ENCODE data around the gene TNK2. TPM values are rescaled to one million over a fixed set of nuclear protein-coding genes. Genes with fewer than 3 reads are reported as not detected.

Gene TNK2
- total and polyA plus RNA-seq, 2 of the 13 experiments (the other 11 are each of a cell fraction or from before 2014, with no cell fraction given): 4.6 to 5.8 TPM

GRCh38 chr3:195887670-195888069, 20.7 kb downstream of the TNK2 start:
- H3K9ac ChIP-seq (ENCODE audit: insufficient read depth, low read depth, low read length): no peak overlapping the region
- in situ Hi-C loops (cut with HindIII; ENCODE audit: extremely low pct_ligation_motif_present, low pct_unique_long_range_greater_than_20kb) (no loop called here), intact Hi-C loops (cut with micrococcal nuclease; ENCODE audit: unreplicated experiment) (no loop called here)
- CTCF ChIA-PET (ENCODE audit: low intra/inter-chr PET ratio, low total read pairs): no interaction called here
- H3K36me3 ChIP-seq (replicated peaks in 1 of 2; ENCODE audit: control insufficient read depth in 1 of 2, insufficient read depth in 2 of 2, low read length in 2 of 2): no peaks in the 10 kb centered on the region
- 95% methylated on average over 36 of the region's 36 CpGs for WGBS (ENCODE audit: low lambda C conversion rate)
- no peak overlapping the region for H3K27ac ChIP-seq (ENCODE audit: extremely low read length, insufficient read depth, low read length)
- no peak for DNase-seq (ENCODE audit: low spot score)
- ATAC-seq: no peak
- no peaks in the 10 kb centered on the region for H3K27me3 ChIP-seq (ENCODE audit: control insufficient read depth in 1 of 2, insufficient read depth in 2 of 2, low read length in 2 of 2)
- no peak overlapping the region for H3K4me2 ChIP-seq (ENCODE audit: low read depth, low read length)
- H3K4me1 ChIP-seq (ENCODE audit: insufficient read depth, low read length): peaks cover 40% of the 10 kb centered on the region
- no peak overlapping the region for H3K4me3 ChIP-seq (replicated peaks in 1 of 3; ENCODE audit: insufficient read depth in 1 of 3, low read depth in 2 of 3, low read length in 3 of 3)
- no peaks in the 10 kb centered on the region for H3K79me2 ChIP-seq (ENCODE audit: insufficient read depth, low read length)
- no TSS peak for BruUV-seq (replicated peaks)
- TF ChIP-seq HNRNPLL (IDR thresholded peaks at IDR 0.05; ENCODE audit: low read depth, low read length, poor library complexity, severe bottlenecking): peak; percentile 92
- TF ChIP-seq HNRNPL (IDR thresholded peaks at IDR 0.05; ENCODE audit: low read depth, low read length): no peak
- TF ChIP-seq MNT (IDR thresholded peaks at IDR 0.05): peak; percentile 12; the same call in 1 of the 2 replicates
- TF ChIP-seq ZNF317 (CRISPR knock-in tag; IDR thresholded peaks at IDR 0.05): no peak
- TF ChIP-seq ZNF354B (CRISPR knock-in tag; IDR thresholded peaks at IDR 0.05): no peak
- H2AFZ ChIP-seq (ENCODE audit: low read length): no peak overlapping the region
- no peaks in the 10 kb centered on the region for H4K20me1 ChIP-seq (ENCODE audit: insufficient read depth, low read length)
- FAIRE-seq: no peak
- no peaks in the 10 kb centered on the region for H3K9me3 ChIP-seq (ENCODE audit: low read length)
- POLR2A ChIA-PET: no interaction called here

GRCh38 chr3:195886181-195887141, 21.9 kb downstream of the TNK2 start:
- POLR2A ChIA-PET: interaction anchor here (1.2 kb wide), 1 partner anchor 16 kb away, joined by 3 read pairs; no protein-coding TSS in a partner anchor
- in situ Hi-C loops (cut with HindIII; ENCODE audit: extremely low pct_ligation_motif_present, low pct_unique_long_range_greater_than_20kb): no loop called here
- no peaks in the 10 kb centered on the region for H4K20me1 ChIP-seq (ENCODE audit: insufficient read depth, low read length)

More at GRCh38 chr3:195886181-195887141, 21.9 kb downstream of the TNK2 start:
- Histone ChIP-seq H3K4me2 (ENCODE audit: low read depth, low read length) (no peak overlapping the region), H3K4me1 (ENCODE audit: insufficient read depth, low read length) (peaks cover 31% of the 10 kb centered on the region), H3K9me3 (ENCODE audit: low read length) (no peaks in the 10 kb centered on the region), H3K9ac (ENCODE audit: insufficient read depth, low read depth, low read length) (no peak overlapping the region), H3K4me3 (replicated peaks in 1 of 3; ENCODE audit: insufficient read depth in 1 of 3, low read depth in 2 of 3, low read length in 3 of 3) (no peak overlapping the region), H3K27ac (ENCODE audit: extremely low read length, insufficient read depth, low read length) (no peak overlapping the region), H2AFZ (ENCODE audit: low read length) (no peak overlapping the region), H3K79me2 (ENCODE audit: insufficient read depth, low read length) (no peaks in the 10 kb centered on the region), H3K27me3 (ENCODE audit: control insufficient read depth in 1 of 2, insufficient read depth in 2 of 2, low read length in 2 of 2) (no peaks in the 10 kb centered on the region), H3K36me3 (replicated peaks in 1 of 2; ENCODE audit: control insufficient read depth in 1 of 2, insufficient read depth in 2 of 2, low read length in 2 of 2) (no peaks in the 10 kb centered on the region)
- TF ChIP-seq ZNF749 (CRISPR knock-in tag; IDR thresholded peaks at IDR 0.05; ENCODE audit: borderline replicate concordance) (no peak), ARNT2 (CRISPR knock-in tag; IDR thresholded peaks at IDR 0.05; ENCODE audit: low read depth) (no peak), RBM39 (IDR thresholded peaks at IDR 0.05; ENCODE audit: low read depth, low read length, poor library complexity, severe bottlenecking) (no peak), HNRNPLL (IDR thresholded peaks at IDR 0.05; ENCODE audit: low read depth, low read length, poor library complexity, severe bottlenecking) (peak; percentile 39), THAP11 (CRISPR knock-in tag; IDR thresholded peaks at IDR 0.05) (no peak)
- DNase-seq (ENCODE audit: low spot score): no peak
- intact Hi-C loops (cut with micrococcal nuclease; ENCODE audit: unreplicated experiment): no loop called here
- 94% methylated on average over 23 of the region's 34 CpGs for WGBS (ENCODE audit: low lambda C conversion rate)
- no peak for FAIRE-seq
- CTCF ChIA-PET (ENCODE audit: low intra/inter-chr PET ratio, low total read pairs): no interaction called here
- no TSS peak for BruUV-seq (replicated peaks)
- ATAC-seq: no peak
